H1 (cell line): ENCODE measurements around the gene USP35.
A peak's percentile ranks its signal among the peaks of the same experiment; 100 is the strongest.

Experiments
- CBX8 ChIP-seq: fragments of 300-800, 300-1000 bp; sonication (generic); IDR thresholded peaks from 2 replicates; pipeline ENCODE4 v1.7.1; 2016; ENCODE audit warnings: low read depth, low read length, borderline replicate concordance
- CTCF ChIP-seq, 3 experiments: IDR thresholded peaks; 1 replicate in 2 of 3; 2 replicates in 1 of 3; pipeline versions ENCODE4 v1.5.1 to v1.6.1; 2011; ENCODE audit warnings: low read length in 3 of 3, mild to moderate bottlenecking in 3 of 3, inconsistent platforms in 2 of 3, low read depth in 1 of 3, moderate library complexity in 1 of 3; ENCODE audit not compliant: insufficient read depth in 1 of 3; ENCODE audit errors: control extremely low read depth in 1 of 3
- EZH2 ChIP-seq: fragments of 200-600 bp; sonication (generic); IDR thresholded peaks from 2 replicates; pipeline ENCODE4 v1.7.1; 2012; ENCODE audit warnings: low read depth, mild to moderate bottlenecking, moderate library complexity, low read length, inconsistent platforms; ENCODE audit not compliant: severe bottlenecking
- JUN ChIP-seq: IDR thresholded peaks from 2 replicates; pipeline ENCODE4 v1.6.1; 2011; ENCODE audit warnings: low read depth, mild to moderate bottlenecking, improper control_type of control experiment, low read length
- JUND ChIP-seq: IDR thresholded peaks from 2 replicates; pipeline ENCODE4 v1.6.1; 2011; ENCODE audit warnings: mild to moderate bottlenecking, improper control_type of control experiment, low read length
- KDM4A ChIP-seq: IDR thresholded peaks from one replicate; pipeline ENCODE4 v1.7.1; 2012; ENCODE audit warnings: low read depth, mild to moderate bottlenecking, moderate library complexity, low read length, inconsistent platforms; ENCODE audit not compliant: severe bottlenecking
- KDM5A ChIP-seq: fragments of 200-600 bp; IDR thresholded peaks from 2 replicates; pipeline ENCODE4 v1.7.1; 2012; ENCODE audit warnings: mild to moderate bottlenecking, low read length, inconsistent platforms, mixed read lengths
- POLR2A ChIP-seq, 2 experiments: IDR thresholded peaks; 1 replicate in 1 of 2; 2 replicates in 1 of 2; pipeline ENCODE4 v1.6.1; 2011; ENCODE audit warnings: low read depth in 2 of 2, low read length in 2 of 2, mild to moderate bottlenecking in 2 of 2; ENCODE audit errors: control extremely low read depth in 1 of 2
- POLR2AphosphoS5 ChIP-seq: IDR thresholded peaks from 2 replicates; pipeline ENCODE4 v1.6.1; 2011; ENCODE audit warnings: low read depth, low read length
- SUZ12 ChIP-seq: fragments of 200-600 bp; sonication (generic); IDR thresholded peaks from 2 replicates; pipeline ENCODE4 v1.6.1; 2012; ENCODE audit warnings: mild to moderate bottlenecking, inconsistent platforms, low read length, moderate library complexity, mixed read lengths
- TAF1 ChIP-seq: IDR thresholded peaks from 2 replicates; pipeline ENCODE4 v1.6.1; 2011; ENCODE audit warnings: mild to moderate bottlenecking, low read depth, low read length
- YY1 ChIP-seq: IDR thresholded peaks from 2 replicates; pipeline ENCODE4 v1.6.1; 2011; ENCODE audit warnings: low read depth, mild to moderate bottlenecking, low read length
- ZNF274 ChIP-seq: IDR thresholded peaks from 2 replicates; pipeline ENCODE4 v1.7.0; 2012; ENCODE audit warnings: low read length, borderline replicate concordance; ENCODE audit errors: extremely low read depth

GRCh38 chr11:78139422-78140391 is 49.0 kb upstream of the USP35 start, which contains the start of gene ALG8:
- peak; percentile 98 for TF ChIP-seq YY1
- TF ChIP-seq CTCF (IDR thresholded peaks at IDR 0.05; ENCODE audit: control extremely low read depth in 1 of 3, insufficient read depth in 1 of 3, low read depth in 1 of 3, low read length in 3 of 3): no peak
- no peak for TF ChIP-seq JUN
- no peak for TF ChIP-seq ZNF274
- TF ChIP-seq POLR2AphosphoS5: peak; percentile 83
- TF ChIP-seq POLR2A (IDR thresholded peaks at IDR 0.05; ENCODE audit: control extremely low read depth in 1 of 2, low read depth in 2 of 2, low read length in 2 of 2): peak; percentile 96
- TF ChIP-seq EZH2: no peak
- no peak for TF ChIP-seq SUZ12
- peak; percentile 88 for TF ChIP-seq KDM4A
- TF ChIP-seq TAF1: peak; percentile 96
- peak; percentile 4; the same call in 1 of the 2 replicates for TF ChIP-seq JUND
- no peak for TF ChIP-seq CBX8
- peak; percentile 53; the same call in 1 of the 2 replicates for TF ChIP-seq KDM5A
